ENCODE measurements around the gene KCTD16.

- TF ChIP-seq TAF1 (IDR thresholded peaks at IDR 0.05; ENCODE audit: borderline replicate concordance, low read depth, low read length), result no peak
- TF ChIP-seq CTCF (IDR thresholded peaks at IDR 0.05), result no peak
- TF ChIP-seq REST (IDR thresholded peaks at IDR 0.05; ENCODE audit: low read depth, low read length), result no peak
- no peak for TF ChIP-seq POLR2AphosphoS5 (IDR thresholded peaks at IDR 0.05; ENCODE audit: low read depth, low read length)
- TF ChIP-seq RFX5 (IDR thresholded peaks at IDR 0.05; ENCODE audit: low read length), result no peak
- no peak for TF ChIP-seq SMC3 (IDR thresholded peaks at IDR 0.05; ENCODE audit: low read depth, low read length)
- no peak for TF ChIP-seq SIN3A (IDR thresholded peaks at IDR 0.05; ENCODE audit: borderline replicate concordance, low read depth, low read length)
- no peak for TF ChIP-seq RCOR1 (IDR thresholded peaks at IDR 0.05; ENCODE audit: low read length)
- TF ChIP-seq JUND (IDR thresholded peaks at IDR 0.05), result no peak
- no peak for TF ChIP-seq USF2 (IDR thresholded peaks at IDR 0.05; ENCODE audit: borderline replicate concordance, low read depth, low read length)
- TF ChIP-seq EP300 (IDR thresholded peaks at IDR 0.05; ENCODE audit: borderline replicate concordance in 1 of 2, low read depth in 1 of 2, low read length in 1 of 2), result no peak
- TF ChIP-seq TEAD4 (IDR thresholded peaks at IDR 0.05; ENCODE audit: borderline replicate concordance, insufficient read depth), result no peak
- no peak for TF ChIP-seq GATA2 (CRISPR knock-in tag; IDR thresholded peaks at IDR 0.05)
Measured at GRCh38 chr5:144318011-144318410, 147.3 kb downstream of the KCTD16 start.

Measured in SK-N-SH (cell line).